Measurements from ENCODE around the gene IL20. TPM values are rescaled to one million over a fixed set of nuclear protein-coding genes. Genes with fewer than 3 reads are reported as not detected.

IL20 gene
- total and polyA plus RNA-seq, 7 donors = not detected

- no peak for TF ChIP-seq POLR2A (IDR thresholded peaks at IDR 0.05)
- no peak for TF ChIP-seq CTCF (IDR thresholded peaks at IDR 0.05)
- TF ChIP-seq EP300 (IDR thresholded peaks at IDR 0.05) = no peak
- TF ChIP-seq POLR2AphosphoS5 (IDR thresholded peaks at IDR 0.05) = no peak
- no peak for DNase-seq
- no peaks in the 10 kb centered on the region for H3K4me1 ChIP-seq
- 88 to 89% methylated on average over 7 of the region's 7 CpGs for WGBS, 2 donors
- no peak overlapping the region for H3K4me3 ChIP-seq
- no peaks in the 10 kb centered on the region for H3K9me3 ChIP-seq
- no peak overlapping the region for H3K27ac ChIP-seq
- H3K36me3 ChIP-seq = no peaks in the 10 kb centered on the region
- intact Hi-C loops (cut with DNase I) = no loop called here
- H3K27me3 ChIP-seq = peaks cover 0 to 9% (median 0%) of the 10 kb centered on the region in 3 donors
Measured at GRCh38 chr1:206839857-206840256, 25.6 kb upstream of the IL20 start.

GRCh38 chr1:206841609-206842323 lies 23.7 kb upstream of the IL20 start:
- Histone ChIP-seq H3K27ac (no peak overlapping the region), H3K9me3 (no peaks in the 10 kb centered on the region), H3K4me3 (no peak overlapping the region), H3K4me1 (no peaks in the 10 kb centered on the region), H3K27me3 (peaks cover 0 to 9% (median 0%) of the 10 kb centered on the region in 3 donors), H3K36me3 (no peaks in the 10 kb centered on the region)
- DNase-seq = no peak
- intact Hi-C loops (cut with DNase I) = no loop called here
- no peak for TF ChIP-seq POLR2A (IDR thresholded peaks at IDR 0.05)
- no peak for TF ChIP-seq POLR2AphosphoS5 (IDR thresholded peaks at IDR 0.05)
- no peak for TF ChIP-seq EP300 (IDR thresholded peaks at IDR 0.05)
- no peak for TF ChIP-seq CTCF (IDR thresholded peaks at IDR 0.05)
- WGBS, 2 donors = 91 to 94% methylated on average over 7 of the region's 7 CpGs

- Histone ChIP-seq H3K4me3 (no peak overlapping the region), H3K27me3 (no peaks in the 10 kb centered on the region), H3K27ac (no peak overlapping the region), H3K4me1 (no peaks in the 10 kb centered on the region), H3K9me3 (no peaks in the 10 kb centered on the region), H3K36me3 (no peaks in the 10 kb centered on the region)
- intact Hi-C loops (cut with DNase I) = no loop called here
- DNase-seq = no peak
- no peak for TF ChIP-seq POLR2AphosphoS5 (IDR thresholded peaks at IDR 0.05)
- TF ChIP-seq CTCF (IDR thresholded peaks at IDR 0.05) = no peak
- TF ChIP-seq EP300 (IDR thresholded peaks at IDR 0.05) = no peak
- TF ChIP-seq POLR2A (IDR thresholded peaks at IDR 0.05) = no peak
Measured at GRCh38 chr1:206842854-206843253, 22.6 kb upstream of the IL20 start.

- intact Hi-C loops (cut with DNase I) = no loop called here
- TF ChIP-seq POLR2A (IDR thresholded peaks at IDR 0.05) = no peak
- TF ChIP-seq POLR2AphosphoS5 (IDR thresholded peaks at IDR 0.05) = no peak
- TF ChIP-seq CTCF (IDR thresholded peaks at IDR 0.05) = no peak
- no peak for TF ChIP-seq EP300 (IDR thresholded peaks at IDR 0.05)
- WGBS, 2 donors = 87 to 93% methylated on average over 4 of the region's 4 CpGs
- Histone ChIP-seq H3K4me1 (no peaks in the 10 kb centered on the region), H3K9me3 (no peaks in the 10 kb centered on the region), H3K27ac (no peak overlapping the region), H3K4me3 (no peak overlapping the region), H3K27me3 (no peaks in the 10 kb centered on the region), H3K36me3 (no peaks in the 10 kb centered on the region)
- no peak for DNase-seq
Measured at GRCh38 chr1:206843626-206844025, 21.8 kb upstream of the IL20 start.

- TF ChIP-seq POLR2A (IDR thresholded peaks at IDR 0.05) (no peak), POLR2AphosphoS5 (IDR thresholded peaks at IDR 0.05) (no peak), EP300 (IDR thresholded peaks at IDR 0.05) (no peak), CTCF (IDR thresholded peaks at IDR 0.05) (no peak)
- no peaks in the 10 kb centered on the region for H3K36me3 ChIP-seq
- intact Hi-C loops (cut with DNase I) = no loop called here
Measured at GRCh38 chr1:206846487-206846886, 18.9 kb upstream of the IL20 start.

More at GRCh38 chr1:206846487-206846886, 18.9 kb upstream of the IL20 start:
- Histone ChIP-seq H3K27ac (no peak overlapping the region), H3K9me3 (no peaks in the 10 kb centered on the region), H3K27me3 (no peaks in the 10 kb centered on the region), H3K4me3 (no peak overlapping the region), H3K4me1 (no peaks in the 10 kb centered on the region)
- DNase-seq = no peak

Measured in sigmoid colon (tissue), 7 donors.